DOHH2 (cell line): ENCODE measurements around the gene IRS4.

Source experiments
- H3F3A ChIP-seq: fragments of 200-600 bp; sonication (generic), shearing (Covaris generic); 2 replicates; pipeline ENCODE4 v1.6.0; 2016; ENCODE audit warnings: antibody characterized with exemption, mild to moderate bottlenecking; ENCODE audit not compliant: control insufficient read depth, insufficient read depth
- H3K27ac ChIP-seq: fragments of 200-600 bp; sonication (generic); 2 replicates; pipeline ENCODE4 v1.5.1; 2014; ENCODE audit warnings: low read depth, mild to moderate bottlenecking, low read length, moderate library complexity
- H3K27me3 ChIP-seq: fragments of 200-600 bp; sonication (generic); 2 replicates; pipeline ENCODE4 v1.6.1; 2014; ENCODE audit warnings: mild to moderate bottlenecking, low read length, mixed read lengths; ENCODE audit not compliant: control insufficient read depth
- H3K36me3 ChIP-seq: fragments of 200-600 bp; sonication (generic); 2 replicates; pipeline ENCODE4 v1.6.1; 2014; ENCODE audit warnings: mild to moderate bottlenecking, low read length, moderate library complexity, mixed read lengths; ENCODE audit not compliant: control insufficient read depth
- H3K4me1 ChIP-seq: fragments of 200-600 bp; sonication (generic); 2 replicates; pipeline ENCODE4 v1.6.1; 2014; ENCODE audit warnings: mild to moderate bottlenecking, low read length, mixed read lengths; ENCODE audit not compliant: control insufficient read depth
- H3K4me2 ChIP-seq: fragments of 200-600 bp; sonication (generic); 2 replicates; pipeline ENCODE4 v1.6.0; 2014; ENCODE audit warnings: mild to moderate bottlenecking, low read length, moderate library complexity
- H3K4me3 ChIP-seq: fragments of 200-600 bp; sonication (generic); 2 replicates; pipeline ENCODE4 v1.5.1; 2014; ENCODE audit warnings: mild to moderate bottlenecking, low read length, mixed read lengths
- H3K79me2 ChIP-seq: fragments of 200-600 bp; sonication (generic); 2 replicates; pipeline ENCODE4 v1.6.1; 2014; ENCODE audit warnings: mild to moderate bottlenecking, low read length, mixed read lengths; ENCODE audit not compliant: control insufficient read depth
- H3K9me2 ChIP-seq: fragments of 200-600 bp; sonication (generic); replicated peaks from 2 replicates; pipeline ENCODE4 v1.6.1; 2014; ENCODE audit warnings: mild to moderate bottlenecking, low read length, mixed read lengths; ENCODE audit not compliant: control insufficient read depth
- H3K9me3 ChIP-seq: fragments of 200-600 bp; sonication (generic); 2 replicates; pipeline ENCODE4 v1.6.1; 2014; ENCODE audit warnings: antibody characterized with exemption, low read length, mixed read lengths; ENCODE audit not compliant: control insufficient read depth, insufficient read depth
- H4K20me1 ChIP-seq: fragments of 200-600 bp; sonication (generic); 2 replicates; pipeline ENCODE4 v1.6.0; 2014; ENCODE audit warnings: low read depth, mild to moderate bottlenecking, antibody characterized with exemption, low read length, moderate library complexity; ENCODE audit not compliant: control insufficient read depth, insufficient read depth
- EZH2phosphoT487 ChIP-seq: fragments of 200-600 bp; sonication (generic); IDR thresholded peaks from 2 replicates; pipeline ENCODE4 v1.6.1; 2017; ENCODE audit warnings: borderline replicate concordance, mild to moderate bottlenecking, antibody characterized with exemption, low read length, moderate library complexity, mixed read lengths
- TF ChIP-seq, protein P1 (sequence below): fragments of 200-600 bp; sonication (generic); IDR thresholded peaks from one replicate; pipeline ENCODE4 v1.5.1; 2014; ENCODE audit warnings: antibody characterized with exemption, mild to moderate bottlenecking, low read depth, low read length; ENCODE audit not compliant: poor library complexity, severe bottlenecking

IRS4 gene

DNA sequence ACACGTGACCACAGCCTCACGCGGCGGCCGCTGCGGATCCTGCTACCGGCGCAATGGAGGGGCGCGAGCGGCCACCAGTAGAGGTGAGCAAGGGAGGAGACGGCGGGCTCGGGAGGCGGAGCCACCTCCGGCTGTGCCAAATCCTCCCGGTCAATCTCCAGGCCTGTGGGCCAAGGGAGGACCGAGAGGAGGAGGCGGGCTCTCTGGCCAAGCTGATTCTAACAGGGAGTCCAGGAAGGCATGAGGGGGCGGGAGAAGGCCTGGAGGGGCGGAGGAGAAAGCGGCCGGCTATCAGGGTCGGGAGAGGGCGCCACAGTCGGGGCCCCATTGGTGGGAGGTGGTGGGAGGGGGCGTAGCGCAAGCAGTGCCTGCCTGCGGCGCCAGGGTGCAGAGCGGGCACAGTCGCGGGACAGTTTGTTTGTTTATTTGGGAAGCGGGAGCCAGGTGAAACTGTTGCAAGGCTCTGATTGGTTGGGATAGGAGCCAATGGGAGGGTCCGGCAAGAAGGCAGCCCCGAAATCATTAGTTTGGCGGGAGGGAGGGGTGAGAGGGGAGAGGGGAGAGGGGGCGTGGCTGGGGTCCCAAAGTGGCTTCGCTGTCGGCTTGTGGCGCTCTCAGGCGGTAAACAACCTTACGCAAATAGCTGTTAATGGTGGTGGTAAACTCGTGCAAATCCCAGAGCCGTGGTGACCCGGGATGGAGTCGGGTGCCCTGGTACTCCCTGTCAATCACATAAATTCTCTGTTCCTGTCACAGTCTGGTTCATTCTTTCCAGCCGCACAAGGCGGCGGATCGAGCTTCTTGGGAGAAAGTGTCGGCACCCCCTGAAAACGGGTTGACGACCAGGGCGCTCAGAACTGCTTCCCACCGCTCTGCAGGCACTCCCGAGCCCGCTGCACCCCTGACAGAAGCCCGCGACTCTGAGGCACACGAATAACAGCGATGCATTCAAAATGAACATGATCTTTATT is at the start of gene IRS4:
Gene IRS4, minus strand, starts transcription at position 55 of the 971 bp plus-strand sequence.
- no peak within 1 kb of the TSS for H3K4me3 ChIP-seq
- no peaks in the 10 kb centered on the region for H3F3A ChIP-seq
- no peaks in the 10 kb centered on the region for H3K79me2 ChIP-seq

DNA sequence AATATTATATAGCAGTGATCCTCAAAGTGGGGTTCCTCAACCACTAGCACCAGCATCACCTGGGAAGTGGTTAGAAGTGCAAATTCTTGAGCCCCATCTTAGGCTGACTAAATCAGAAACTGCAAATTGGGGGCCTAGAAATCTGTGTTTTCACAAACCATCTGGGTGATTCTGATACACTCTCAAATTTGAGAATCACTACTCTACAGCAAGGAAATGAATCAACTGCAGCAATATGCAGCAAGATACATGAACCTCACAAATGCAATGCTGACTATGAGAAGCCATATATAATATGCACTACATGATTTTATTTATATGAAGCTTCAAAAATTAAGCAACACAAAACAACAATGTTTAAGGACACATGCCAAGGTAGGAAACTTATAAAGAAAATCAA is 36.2 kb upstream of the IRS4 start:
- Histone ChIP-seq H4K20me1 (no peaks in the 10 kb centered on the region), H3K36me3 (no peaks in the 10 kb centered on the region), H3K27ac (no peak overlapping the region), H3K79me2 (no peaks in the 10 kb centered on the region), H3K9me2 (no peaks in the 10 kb centered on the region), H3K4me1 (no peaks in the 10 kb centered on the region), H3K27me3 (no peaks in the 10 kb centered on the region), H3F3A (no peaks in the 10 kb centered on the region), H3K4me3 (no peak overlapping the region), H3K4me2 (no peak overlapping the region), H3K9me3 (no peaks in the 10 kb centered on the region)
- TF ChIP-seq, protein P1, sequence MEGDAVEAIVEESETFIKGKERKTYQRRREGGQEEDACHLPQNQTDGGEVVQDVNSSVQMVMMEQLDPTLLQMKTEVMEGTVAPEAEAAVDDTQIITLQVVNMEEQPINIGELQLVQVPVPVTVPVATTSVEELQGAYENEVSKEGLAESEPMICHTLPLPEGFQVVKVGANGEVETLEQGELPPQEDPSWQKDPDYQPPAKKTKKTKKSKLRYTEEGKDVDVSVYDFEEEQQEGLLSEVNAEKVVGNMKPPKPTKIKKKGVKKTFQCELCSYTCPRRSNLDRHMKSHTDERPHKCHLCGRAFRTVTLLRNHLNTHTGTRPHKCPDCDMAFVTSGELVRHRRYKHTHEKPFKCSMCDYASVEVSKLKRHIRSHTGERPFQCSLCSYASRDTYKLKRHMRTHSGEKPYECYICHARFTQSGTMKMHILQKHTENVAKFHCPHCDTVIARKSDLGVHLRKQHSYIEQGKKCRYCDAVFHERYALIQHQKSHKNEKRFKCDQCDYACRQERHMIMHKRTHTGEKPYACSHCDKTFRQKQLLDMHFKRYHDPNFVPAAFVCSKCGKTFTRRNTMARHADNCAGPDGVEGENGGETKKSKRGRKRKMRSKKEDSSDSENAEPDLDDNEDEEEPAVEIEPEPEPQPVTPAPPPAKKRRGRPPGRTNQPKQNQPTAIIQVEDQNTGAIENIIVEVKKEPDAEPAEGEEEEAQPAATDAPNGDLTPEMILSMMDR, result no peak
- no peak for TF ChIP-seq EZH2phosphoT487

More for the DNA sequence above, at the start of gene IRS4:
- Histone ChIP-seq H3K9me3 (no peaks in the 10 kb centered on the region), H3K36me3 (no peaks in the 10 kb centered on the region), H4K20me1 (no peaks in the 10 kb centered on the region), H3K27me3 (no peaks in the 10 kb centered on the region), H3K27ac (no peak within 1 kb of the TSS), H3K4me2 (no peak within 1 kb of the TSS), H3K4me1 (no peaks in the 10 kb centered on the region), H3K9me2 (no peaks in the 10 kb centered on the region)
- no peak for TF ChIP-seq EZH2phosphoT487
- TF ChIP-seq, protein P1, result no peak

DNA sequence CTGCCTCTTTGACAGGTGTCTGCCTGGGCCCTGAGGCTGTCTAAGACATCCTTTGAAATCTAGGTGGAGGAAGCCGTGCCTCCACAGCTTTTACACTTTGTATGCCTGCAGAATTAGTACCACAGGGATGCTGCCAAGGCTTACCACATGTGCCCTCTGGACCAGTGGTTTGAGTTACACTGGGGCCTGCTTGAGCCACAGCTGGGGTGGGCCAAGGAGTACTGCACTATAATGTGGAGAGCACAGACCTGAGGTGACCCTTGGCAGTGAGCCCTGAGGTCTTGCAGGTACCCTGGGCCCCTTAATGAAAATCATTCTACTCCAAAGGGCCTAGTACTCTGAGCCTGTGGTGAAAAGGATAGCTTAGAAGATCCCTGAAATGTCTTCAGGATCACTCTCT is 27.2 kb upstream of the IRS4 start:
- Histone ChIP-seq H3K9me2 (no peaks in the 10 kb centered on the region), H3K4me2 (no peak overlapping the region), H3K9me3 (no peaks in the 10 kb centered on the region), H3F3A (no peaks in the 10 kb centered on the region), H3K79me2 (no peaks in the 10 kb centered on the region), H3K4me3 (no peak overlapping the region), H4K20me1 (no peaks in the 10 kb centered on the region), H3K36me3 (no peaks in the 10 kb centered on the region), H3K4me1 (no peaks in the 10 kb centered on the region), H3K27me3 (no peaks in the 10 kb centered on the region), H3K27ac (no peak overlapping the region)
- TF ChIP-seq, protein P1, result no peak
- no peak for TF ChIP-seq EZH2phosphoT487
